ENCODE data around the gene FAM53C. TPM values are rescaled to one million over a fixed set of nuclear protein-coding genes. Genes with fewer than 3 reads are reported as not detected.

The FAM53C gene
- 10 to 100 TPM; 18.6 to 21.4 TPM for total RNA-seq

GRCh38 chr5:138337685-138338410, at the start of gene FAM53C:
TSS of gene FAM53C (plus strand) at chr5:138338266. CDS start at chr5:138341336, 3,070 bp downstream.
- Histone ChIP-seq H3K27me3 (no peaks in the 10 kb centered on the region), H3K4me1 (peaks cover 0 to 35% of the 10 kb centered on the region in 2 donors), H3K36me3 (peaks cover 16% of the 10 kb centered on the region), H3K27ac (peak within 1 kb of the TSS; percentile 96 to 98), H3K9me3 (no peaks in the 10 kb centered on the region), H3K4me3 (peak within 1 kb of the TSS; percentile 90 to 95)
- DNase-seq (ENCODE audit: low spot score), result peak; percentile 88
- no peak for TF ChIP-seq CTCF (IDR thresholded peaks at IDR 0.05)

DNA sequence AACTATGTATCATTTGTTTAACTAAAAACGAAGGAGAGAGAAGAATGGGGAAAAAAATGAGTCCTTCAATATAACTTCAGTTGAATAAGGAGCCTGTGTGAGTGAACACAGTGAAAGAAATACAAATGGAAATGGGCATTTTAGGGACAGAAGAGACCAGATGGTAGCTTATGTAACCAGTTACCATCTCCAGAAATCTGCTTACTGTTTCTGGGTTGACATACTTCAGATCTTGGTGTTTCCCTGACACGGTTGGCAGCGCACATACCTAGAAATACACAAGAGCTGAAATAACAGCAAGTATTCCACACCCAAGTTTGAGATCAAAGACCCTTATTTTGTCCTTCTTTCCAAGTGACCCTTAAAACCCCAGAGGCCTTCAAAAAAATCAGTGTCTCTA, 48.8 kb upstream of the FAM53C start:
- no peaks in the 10 kb centered on the region for H3K9me3 ChIP-seq
- no peak overlapping the region for H3K4me3 ChIP-seq
- DNase-seq (ENCODE audit: low spot score), result no peak
- H3K27ac ChIP-seq, result no peak overlapping the region
- no peak for TF ChIP-seq CTCF (IDR thresholded peaks at IDR 0.05)
- no peaks in the 10 kb centered on the region for H3K4me1 ChIP-seq
- H3K27me3 ChIP-seq, result no peaks in the 10 kb centered on the region
- H3K36me3 ChIP-seq, result no peaks in the 10 kb centered on the region

GRCh38 chr5:138303372-138303771, 34.7 kb upstream of the FAM53C start:
- Histone ChIP-seq H3K27me3 (no peaks in the 10 kb centered on the region), H3K9me3 (no peaks in the 10 kb centered on the region), H3K36me3 (no peaks in the 10 kb centered on the region), H3K4me3 (no peak overlapping the region), H3K4me1 (no peaks in the 10 kb centered on the region), H3K27ac (no peak overlapping the region)
- no peak for TF ChIP-seq CTCF (IDR thresholded peaks at IDR 0.05)
- no peak for DNase-seq (ENCODE audit: low spot score)

DNA sequence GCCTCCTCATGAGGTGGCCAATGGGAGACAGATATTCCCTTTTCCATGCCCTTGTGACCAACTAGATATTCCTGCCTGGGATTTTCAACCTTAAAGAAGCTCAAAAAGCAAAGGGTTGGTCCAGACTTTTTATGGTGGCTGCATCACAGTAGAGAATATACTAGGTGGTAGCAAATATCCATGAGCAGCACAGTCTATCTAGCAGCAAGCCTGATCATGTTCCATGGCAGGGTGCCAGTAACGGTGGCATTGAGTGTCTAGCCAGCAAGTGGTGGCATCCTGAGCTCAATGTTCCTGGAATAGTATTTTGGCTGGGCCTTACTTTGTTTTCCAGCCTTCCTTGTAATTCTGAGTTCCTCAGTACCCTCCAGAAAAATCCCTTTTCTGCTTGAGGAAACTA, 32.3 kb upstream of the FAM53C start:
- Histone ChIP-seq H3K9me3 (no peaks in the 10 kb centered on the region), H3K4me1 (no peaks in the 10 kb centered on the region), H3K4me3 (no peak overlapping the region), H3K36me3 (no peaks in the 10 kb centered on the region), H3K27ac (peak overlapping the region in 1 of 2 donors; percentile 12), H3K27me3 (no peaks in the 10 kb centered on the region)
- peak in 1 of 2 donors; percentile 25 for TF ChIP-seq CTCF (IDR thresholded peaks at IDR 0.05)
- peak; percentile 60 for DNase-seq (ENCODE audit: low spot score)

DNA sequence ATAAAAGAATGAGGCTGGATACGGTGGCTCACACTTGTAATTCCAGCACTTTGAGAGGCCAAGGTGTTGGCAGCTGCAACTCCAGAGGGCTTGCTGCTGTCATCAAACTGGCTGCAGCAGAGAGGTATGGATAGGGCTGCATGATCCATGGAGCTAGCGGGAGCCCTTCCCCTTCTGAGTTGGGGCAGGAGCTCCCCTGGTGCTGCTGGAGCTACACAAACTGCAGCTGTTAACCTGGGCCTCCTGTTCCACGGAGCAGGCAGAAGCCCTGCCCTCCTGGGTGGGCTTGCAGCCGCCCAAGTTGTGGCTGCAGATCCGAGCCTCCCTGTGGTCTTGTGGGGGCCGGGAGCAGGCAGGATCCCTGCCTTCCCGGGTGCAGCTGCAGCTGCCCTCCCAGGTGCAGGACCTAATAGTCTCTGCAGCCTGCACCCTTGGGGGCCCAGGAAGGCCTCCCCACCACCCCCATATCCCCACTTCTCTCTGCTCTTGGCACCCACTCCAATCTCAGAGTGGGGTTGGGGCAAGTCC, 22.3 kb upstream of the FAM53C start:
- no peak for DNase-seq (ENCODE audit: low spot score)
- Histone ChIP-seq H3K4me1 (no peaks in the 10 kb centered on the region), H3K36me3 (no peaks in the 10 kb centered on the region), H3K27me3 (no peaks in the 10 kb centered on the region), H3K4me3 (no peak overlapping the region), H3K27ac (no peak overlapping the region), H3K9me3 (no peaks in the 10 kb centered on the region)
- no peak for TF ChIP-seq CTCF (IDR thresholded peaks at IDR 0.05)
